A549 (cell line): ENCODE measurements around the gene MGMT. TPM values are rescaled to one million over a fixed set of nuclear protein-coding genes. Genes with fewer than 3 reads are reported as not detected.

Experiments used
- ATAC-seq, 2 experiments: fragments of 200-7000 bp in 1 of 2; fragments of >200 bp in 1 of 2; cut with Nextera tagmentation in 1 of 2; cut with Tn5 transposase in 1 of 2; 3 replicates each; pipeline versions ENCODE4 v1.8.0 to v1.9.1; 2018 to 2020; ENCODE audit warnings: mild to moderate bottlenecking in 1 of 2, moderate library complexity in 1 of 2
- CTCF ChIA-PET: fragments of 300-600 bp; sonication (Branson Sonifier 250); formaldehyde crosslinking; extraction: SDS; loops from one replicate; lab custom pipeline; 2021; ENCODE audit warnings: antibody characterized with exemption, inconsistent platforms; lab: Yijun Ruan, JAX
- POLR2A ChIA-PET: fragments of 350-600 bp; formaldehyde crosslinking; extraction: SDS; loops from one replicate; lab custom pipeline; 2021; ENCODE audit warnings: antibody characterized with exemption, inconsistent platforms; lab: Yijun Ruan, JAX
- DNase-seq, 2 experiments: peaks; one replicate each; pipeline versions ENCODE4 v3.0.0 to v3.0.0-alpha.2; 2011 to 2016; ENCODE audit warnings: low read depth in 1 of 2, low spot score in 1 of 2
- FAIRE-seq: peaks from 2 replicates; lab custom pipeline; 2011; peaks lifted over from hg19 to GRCh38; lab: Jason Lieb, UNC
- H3K27ac ChIP-seq, 2 experiments: fragments of >200 bp; sonication (Bioruptor Twin); formaldehyde crosslinking; 3 replicates each; pipeline ENCODE4 v1.5.1; 2016 to 2017
- H3K4me1 ChIP-seq: fragments of >200 bp; sonication (Bioruptor Twin); formaldehyde crosslinking; 3 replicates; pipeline ENCODE4 v1.6.1; 2016
- H3K4me2 ChIP-seq: fragments of >200 bp; sonication (Bioruptor Twin); formaldehyde crosslinking; 3 replicates; pipeline ENCODE4 v1.6.1; 2016
- H3K4me3 ChIP-seq: fragments of >200 bp; sonication (Bioruptor Twin); formaldehyde crosslinking; 3 replicates; pipeline ENCODE4 v1.5.1; 2016
- H3K9me3 ChIP-seq: fragments of >200 bp; sonication (Bioruptor Twin); formaldehyde crosslinking; 3 replicates; pipeline ENCODE4 v1.6.1; 2016
- CEBPB ChIP-seq, 2 experiments: fragments of >200 bp in 1 of 2; sonication (Bioruptor Twin) in 1 of 2; formaldehyde crosslinking in 1 of 2; IDR thresholded peaks; 2 replicates each; pipeline ENCODE4 v1.6.1; 2012 to 2016
- CTCF ChIP-seq: fragments of >200 bp; sonication (Bioruptor Twin); formaldehyde crosslinking; IDR thresholded peaks from 3 replicates; pipeline ENCODE4 v1.5.1; 2016
- E2F6 ChIP-seq: IDR thresholded peaks from 2 replicates; pipeline ENCODE4 v1.6.1; 2012; ENCODE audit warnings: low read depth, borderline replicate concordance
- EHF ChIP-seq: fragments of 250-450 bp; sonication (Bioruptor Pico); IDR thresholded peaks from 2 replicates; pipeline ENCODE4 v1.5.0; 2020; ENCODE audit warnings: mild to moderate bottlenecking
- EHMT2 ChIP-seq: fragments of 200-600 bp; sonication (generic); IDR thresholded peaks from 2 replicates; pipeline ENCODE4 v1.6.1; 2016; ENCODE audit warnings: antibody characterized with exemption, low read depth, mild to moderate bottlenecking, moderate library complexity
- GATA3 ChIP-seq: IDR thresholded peaks from 2 replicates; pipeline ENCODE4 v1.6.1; 2012; ENCODE audit warnings: borderline replicate concordance
- HDAC2 ChIP-seq: fragments of 200-600 bp; sonication (generic); IDR thresholded peaks from 2 replicates; pipeline ENCODE4 v1.6.1; 2016
- HEYL ChIP-seq: fragments of 250-450 bp; sonication (Bioruptor Pico); IDR thresholded peaks from 2 replicates; pipeline ENCODE4 v1.8.0; 2021; ENCODE audit warnings: mild to moderate bottlenecking, moderate library complexity
- HMGXB4 ChIP-seq: fragments of 250-450 bp; sonication (Bioruptor Pico); IDR thresholded peaks from 2 replicates; pipeline ENCODE4 v1.5.0; 2021; ENCODE audit warnings: mild to moderate bottlenecking, moderate library complexity, borderline replicate concordance
- HOXB13 ChIP-seq: fragments of 250-450 bp; sonication (Bioruptor Pico); IDR thresholded peaks from 2 replicates; pipeline ENCODE4 v1.5.0; 2020; ENCODE audit warnings: low read depth, mild to moderate bottlenecking, moderate library complexity
- JUNB ChIP-seq: fragments of >200 bp; sonication (Bioruptor Twin); formaldehyde crosslinking; IDR thresholded peaks from 2 replicates; pipeline ENCODE4 v1.6.1; 2016
- KDM5A ChIP-seq: fragments of 200-600 bp; sonication (generic); IDR thresholded peaks from 2 replicates; pipeline ENCODE4 v1.6.1; 2016; ENCODE audit warnings: antibody characterized with exemption, mild to moderate bottlenecking
- MAX ChIP-seq: IDR thresholded peaks from 2 replicates; pipeline ENCODE4 v1.6.1; 2012
- MAZ ChIP-seq: fragments of 150-350 bp; IDR thresholded peaks from 2 replicates; pipeline ENCODE4 v1.6.1; 2014; ENCODE audit warnings: antibody characterized with exemption, low read depth, low read length, borderline replicate concordance
- NR3C1 ChIP-seq: fragments of >200 bp; sonication (Bioruptor Twin); formaldehyde crosslinking; IDR thresholded peaks from 3 replicates; pipeline ENCODE4 v1.6.1; 2017
- POLR2A ChIP-seq: IDR thresholded peaks from 2 replicates; pipeline ENCODE4 v1.6.1; 2012; ENCODE audit warnings: mild to moderate bottlenecking, low read length
- RCOR1 ChIP-seq: fragments of 150-350 bp; IDR thresholded peaks from 2 replicates; pipeline ENCODE4 v1.6.1; 2014; ENCODE audit warnings: antibody characterized with exemption, low read length, low read depth
- REST ChIP-seq: fragments of 200-600 bp; sonication (generic); IDR thresholded peaks from 2 replicates; pipeline ENCODE4 v1.6.1; 2016; ENCODE audit warnings: antibody characterized with exemption, mild to moderate bottlenecking, moderate library complexity
- RNF2 ChIP-seq: fragments of 200-600 bp; sonication (generic); IDR thresholded peaks from 2 replicates; pipeline ENCODE4 v1.6.1; 2016; ENCODE audit warnings: low read depth, mild to moderate bottlenecking, antibody characterized with exemption, moderate library complexity, borderline replicate concordance
- TP53 ChIP-seq: fragments of 250-450 bp; sonication (Bioruptor Pico); IDR thresholded peaks from 2 replicates; pipeline ENCODE4 v1.5.0; 2021; ENCODE audit warnings: mild to moderate bottlenecking, moderate library complexity
- ZFP36 ChIP-seq: fragments of 450-650 bp; IDR thresholded peaks from 2 replicates; pipeline ENCODE4 v1.6.1; 2014; ENCODE audit warnings: borderline replicate concordance; ENCODE audit not compliant: partially characterized antibody
- ZNF302 ChIP-seq: fragments of 250-450 bp; sonication (Bioruptor Pico); IDR thresholded peaks from 2 replicates; pipeline ENCODE4 v1.9.0; 2021; ENCODE audit warnings: inconsistent platforms, mild to moderate bottlenecking, moderate library complexity
- WGBS: methylation state at CpG from one replicate; pipeline ENCODE4 v1.1.6; 2017; ENCODE audit errors: missing lambda C conversion rate; 5-methylcytosine and 5-hydroxymethylcytosine counted together
- polyA plus RNA-seq, 4 experiments: library from polyadenylated mRNA; depleted of rRNA in 3 of 4; stranded (reverse); fragments of >200 nt; fragmentation: RNase III in 1 of 4; extraction: RNeasy Plus Mini Kit Qiagen cat#74134 plus additional on column Dnase treatment in 1 of 4; gene quantifications; 2 replicates in 3 of 4; 3 replicates in 1 of 4; pipeline ENCODE4 v1.2.3, GENCODE V29; 2011 to 2017

Gene MGMT
- polyA plus RNA-seq, 2 of the 4 experiments (the other 2 are of a cell fraction) = 4.9 to 5.2 TPM

GRCh38 chr10:129494176-129494575 lies 27.1 kb downstream of the MGMT start:
- Histone ChIP-seq H3K27ac (no peak overlapping the region), H3K4me3 (no peak overlapping the region), H3K4me2 (no peak overlapping the region), H3K4me1 (no peaks in the 10 kb centered on the region), H3K9me3 (peaks cover 32% of the 10 kb centered on the region)
- WGBS = 44% methylated on average over 3 of the region's 3 CpGs
- DNase-seq (no peak), ATAC-seq (no peak), FAIRE-seq (no peak)
- ChIA-PET POLR2A (no interaction called here), CTCF (no interaction called here)
- TF ChIP-seq POLR2A = no peak
- TF ChIP-seq CTCF = no peak
- TF ChIP-seq MAZ = no peak
- no peak for TF ChIP-seq RCOR1
- TF ChIP-seq MAX = no peak
- TF ChIP-seq GATA3 = no peak
- no peak for TF ChIP-seq EHMT2
- TF ChIP-seq CEBPB (IDR thresholded peaks at IDR 0.05) = no peak
- TF ChIP-seq NR3C1 = no peak
- no peak for TF ChIP-seq KDM5A
- no peak for TF ChIP-seq JUNB

GRCh38 chr10:129494740-129495139 lies 27.7 kb downstream of the MGMT start:
- POLR2A ChIA-PET = no interaction called here
- Histone ChIP-seq H3K4me2 (no peak overlapping the region), H3K27ac (no peak overlapping the region), H3K9me3 (peaks cover 32% of the 10 kb centered on the region), H3K4me1 (no peaks in the 10 kb centered on the region), H3K4me3 (no peak overlapping the region)
- DNase-seq (no peak), ATAC-seq (no peak), FAIRE-seq (no peak)
- 50% methylated on average over 5 of the region's 5 CpGs for WGBS
- TF ChIP-seq HMGXB4 = no peak
- no peak for TF ChIP-seq EHF (CRISPR knock-in tag)
- TF ChIP-seq REST = no peak
- TF ChIP-seq MAZ = no peak
- no peak for TF ChIP-seq RNF2
- no peak for TF ChIP-seq ZFP36
- no peak for TF ChIP-seq HEYL (CRISPR knock-in tag)
- no peak for TF ChIP-seq TP53 (CRISPR knock-in tag)
- no peak for TF ChIP-seq HOXB13 (CRISPR knock-in tag)
- no peak for TF ChIP-seq ZNF302
- no peak for TF ChIP-seq HDAC2
- TF ChIP-seq E2F6 = no peak
- CTCF ChIA-PET = no interaction called here
